Measurements from ENCODE around the gene GNPAT.

- TF ChIP-seq RAD21 (IDR thresholded peaks at IDR 0.05; ENCODE audit: low read length) (no peak), CTCF (conservative IDR thresholded peaks at IDR 0.05; ENCODE audit: low read depth, low read length) (no peak), CEBPB (IDR thresholded peaks at IDR 0.05; ENCODE audit: low read depth, low read length) (no peak), RFX5 (IDR thresholded peaks at IDR 0.05; ENCODE audit: low read depth, low read length) (no peak), POLR2A (IDR thresholded peaks at IDR 0.05; ENCODE audit: low read depth, low read length) (no peak), SMC3 (IDR thresholded peaks at IDR 0.05; ENCODE audit: low read depth, low read length) (no peak), RCOR1 (IDR thresholded peaks at IDR 0.05; ENCODE audit: insufficient replicate concordance, low read length) (no peak)
These were observed 22.9 kb upstream of the GNPAT start for GRCh38 chr1:231218078-231218477.
